Kidney glomerular epithelial cell (primary cell): ENCODE results near the gene VWA2.

Source experiments
- DNase-seq: peaks from one replicate; lab custom pipeline; 2025; lab: John Stamatoyannopoulos, UW

VWA2 gene

DNA sequence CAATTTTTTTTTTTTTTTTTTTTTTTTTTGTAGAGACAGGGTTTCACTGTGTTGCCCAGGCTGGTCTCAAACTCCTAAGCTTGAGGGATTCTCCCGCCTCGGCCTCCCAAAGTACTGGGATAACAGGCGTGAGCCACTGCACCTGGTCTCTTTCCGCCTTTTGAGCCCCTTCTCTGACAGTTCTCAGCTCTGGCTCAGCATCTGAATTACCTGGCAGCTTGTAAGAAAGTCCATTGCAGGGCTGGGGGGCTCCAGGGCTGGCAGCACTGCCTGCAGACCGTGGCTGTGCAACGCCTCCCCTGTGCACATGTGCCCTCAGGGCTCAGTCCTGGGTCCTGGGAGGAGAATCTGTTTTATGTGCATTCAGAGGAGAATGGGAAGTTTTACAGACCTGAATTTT lies 37.6 kb downstream of the VWA2 start:
- DNase-seq: no peak

GRCh38 chr10:114278140-114278883 lies 39.3 kb downstream of the VWA2 start:
- DNase-seq: no peak

DNA sequence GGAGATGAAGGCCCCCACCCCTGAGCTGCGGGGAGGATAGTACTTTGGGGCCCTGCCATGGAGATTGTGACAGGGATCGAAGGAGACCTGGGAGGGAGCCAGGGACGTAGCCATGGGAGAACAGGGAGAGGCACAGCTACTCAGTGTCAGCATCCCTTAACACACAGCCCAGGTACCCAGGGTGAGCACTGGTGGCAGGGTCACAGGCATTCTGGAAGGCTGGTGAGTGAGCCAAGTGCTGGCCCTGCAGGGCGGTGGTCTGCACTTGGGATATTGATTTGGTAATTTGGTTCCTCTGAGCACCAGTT lies 39.8 kb downstream of the VWA2 start:
- no peak for DNase-seq

DNA sequence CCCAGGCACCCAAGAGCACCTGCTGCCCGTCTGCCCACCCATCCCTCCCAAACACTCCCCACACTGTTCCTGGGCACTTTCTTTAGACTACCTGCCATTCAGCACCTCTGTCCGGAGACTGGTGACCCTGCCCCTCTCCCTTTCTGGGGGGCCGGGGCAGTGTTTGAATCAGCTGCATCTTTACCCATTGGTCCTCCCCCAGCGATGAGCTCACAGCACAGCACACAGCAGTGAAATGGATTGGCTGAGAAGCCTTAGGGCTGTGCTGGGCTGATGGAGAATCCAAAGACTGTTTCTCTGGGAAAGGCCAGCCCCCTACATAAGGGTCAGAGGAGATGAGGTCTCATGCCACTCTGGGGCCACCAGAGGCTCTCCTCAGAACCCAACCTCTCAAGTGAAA lies 40.2 kb downstream of the VWA2 start:
- no peak for DNase-seq

- DNase-seq: no peak
These were observed 41.0 kb downstream of the VWA2 start for GRCh38 chr10:114279901-114280644.

- DNase-seq: no peak
These were observed 42.0 kb downstream of the VWA2 start for GRCh38 chr10:114281006-114281405.

- no peak for DNase-seq
These were observed 42.4 kb downstream of the VWA2 start for GRCh38 chr10:114281461-114281860.

DNA sequence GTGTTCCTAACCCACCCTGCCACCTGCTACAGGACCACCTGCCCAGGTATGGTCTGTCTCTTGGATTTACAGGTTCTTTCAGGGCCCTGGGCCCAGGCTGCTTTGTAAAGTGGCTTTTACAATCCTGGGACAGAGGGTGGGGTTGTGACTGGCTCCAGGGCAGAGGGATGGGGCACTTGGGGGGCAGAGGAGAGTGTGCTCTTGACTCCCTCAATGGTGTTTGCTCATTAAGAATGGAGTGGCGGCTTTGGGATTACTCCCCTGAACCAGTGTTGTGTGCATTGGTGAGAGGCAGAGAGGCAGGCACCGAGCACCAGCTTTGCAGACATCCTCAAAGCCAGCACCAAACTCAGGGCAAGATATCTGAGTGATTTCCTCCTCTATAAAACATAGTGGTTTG lies 43.5 kb downstream of the VWA2 start:
- no peak for DNase-seq

DNA sequence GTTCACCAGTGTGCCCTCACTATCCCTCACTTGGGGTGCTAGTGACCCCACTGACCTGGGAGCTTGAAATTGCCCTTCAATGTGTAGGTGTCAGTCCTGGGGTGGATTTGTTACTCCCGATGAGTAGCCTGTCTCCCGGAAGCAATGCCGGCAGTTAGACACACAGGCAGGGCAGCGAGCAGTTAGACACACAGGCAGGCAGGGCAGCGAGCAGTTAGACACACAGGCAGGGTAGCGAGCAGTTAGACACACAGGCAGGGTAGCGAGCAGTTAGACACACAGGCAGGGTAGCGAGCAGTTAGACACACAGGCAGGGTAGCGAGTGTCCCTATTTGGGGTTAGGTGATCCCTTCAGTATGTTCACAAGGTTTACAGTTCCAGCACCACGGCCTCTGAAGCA lies 44.0 kb downstream of the VWA2 start:
- no peak for DNase-seq

DNA sequence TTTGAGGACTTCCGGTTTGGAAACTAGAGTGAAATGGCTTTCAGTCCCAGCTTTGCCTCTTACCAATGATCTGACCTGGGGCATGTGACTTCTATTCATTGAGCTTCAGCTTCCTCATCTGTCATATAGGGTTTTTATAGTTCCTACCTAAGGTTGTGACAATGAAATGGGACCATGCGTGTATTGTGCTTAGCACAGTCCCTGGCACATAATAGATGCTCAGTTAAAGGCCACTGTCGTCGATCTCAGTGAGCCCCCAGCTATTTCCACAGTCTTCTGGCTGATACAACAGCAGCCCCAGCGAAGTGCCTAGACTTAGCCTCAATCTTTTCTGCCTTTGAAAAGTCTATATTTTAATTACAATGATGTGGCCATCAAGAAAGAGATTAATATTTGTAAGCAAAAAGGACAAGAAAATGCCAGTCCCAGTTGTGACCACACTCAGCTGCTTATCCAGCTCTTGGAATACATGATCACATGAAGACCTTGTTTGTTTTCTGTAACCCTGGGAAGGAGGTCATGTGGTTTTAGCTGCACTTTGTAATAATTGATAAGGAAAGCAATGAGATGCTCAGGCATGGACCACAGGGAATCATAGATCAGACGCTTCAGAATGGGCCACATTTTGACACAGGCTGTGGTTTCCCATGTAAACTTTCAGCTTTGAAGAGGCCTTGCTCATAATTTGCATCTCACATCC lies 44.6 kb downstream of the VWA2 start:
- no peak for DNase-seq

GRCh38 chr10:114284346-114285071 lies 45.5 kb downstream of the VWA2 start:
- no peak for DNase-seq

GRCh38 chr10:114285961-114286441 lies 46.9 kb downstream of the VWA2 start:
- DNase-seq: no peak

GRCh38 chr10:114286921-114287320 lies 47.9 kb downstream of the VWA2 start:
- no peak for DNase-seq

GRCh38 chr10:114288424-114289095 lies 49.5 kb downstream of the VWA2 start:
- DNase-seq: no peak

DNA sequence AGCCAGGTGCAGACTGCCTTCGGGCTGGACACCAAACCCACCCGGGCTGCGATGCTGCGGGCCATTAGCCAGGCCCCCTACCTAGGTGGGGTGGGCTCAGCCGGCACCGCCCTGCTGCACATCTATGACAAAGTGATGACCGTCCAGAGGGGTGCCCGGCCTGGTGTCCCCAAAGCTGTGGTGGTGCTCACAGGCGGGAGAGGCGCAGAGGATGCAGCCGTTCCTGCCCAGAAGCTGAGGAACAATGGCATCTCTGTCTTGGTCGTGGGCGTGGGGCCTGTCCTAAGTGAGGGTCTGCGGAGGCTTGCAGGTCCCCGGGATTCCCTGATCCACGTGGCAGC lies 50.0 kb downstream of the VWA2 start:
- DNase-seq: no peak

DNA sequence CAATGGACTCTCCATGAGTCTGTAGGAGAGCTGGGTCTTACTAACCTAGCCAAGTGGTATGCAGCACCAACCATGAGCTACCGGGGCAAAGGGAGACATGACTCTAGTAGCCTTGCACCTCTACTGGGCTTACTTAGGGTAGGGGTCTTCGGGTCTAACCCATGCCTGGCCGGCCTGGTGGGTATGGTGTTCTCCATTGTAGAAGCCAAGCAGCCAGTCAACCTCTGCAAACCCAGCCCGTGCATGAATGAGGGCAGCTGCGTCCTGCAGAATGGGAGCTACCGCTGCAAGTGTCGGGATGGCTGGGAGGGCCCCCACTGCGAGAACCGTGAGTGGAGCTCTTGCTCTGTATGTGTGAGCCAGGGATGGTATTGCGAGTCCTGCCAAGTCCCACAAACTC lies 51.0 kb downstream of the VWA2 start:
- no peak for DNase-seq

DNA sequence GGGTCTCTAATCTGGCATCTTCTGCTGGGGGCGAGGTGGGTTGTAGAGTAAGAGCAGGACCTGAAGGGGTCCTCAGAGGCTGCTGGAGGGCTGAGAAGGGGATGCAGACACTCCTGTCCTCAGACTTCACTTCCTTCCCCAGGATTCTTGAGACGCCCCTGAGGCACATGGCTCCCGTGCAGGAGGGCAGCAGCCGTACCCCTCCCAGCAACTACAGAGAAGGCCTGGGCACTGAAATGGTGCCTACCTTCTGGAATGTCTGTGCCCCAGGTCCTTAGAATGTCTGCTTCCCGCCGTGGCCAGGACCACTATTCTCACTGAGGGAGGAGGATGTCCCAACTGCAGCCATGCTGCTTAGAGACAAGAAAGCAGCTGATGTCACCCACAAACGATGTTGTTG lies 52.0 kb downstream of the VWA2 start:
- no peak for DNase-seq

DNA sequence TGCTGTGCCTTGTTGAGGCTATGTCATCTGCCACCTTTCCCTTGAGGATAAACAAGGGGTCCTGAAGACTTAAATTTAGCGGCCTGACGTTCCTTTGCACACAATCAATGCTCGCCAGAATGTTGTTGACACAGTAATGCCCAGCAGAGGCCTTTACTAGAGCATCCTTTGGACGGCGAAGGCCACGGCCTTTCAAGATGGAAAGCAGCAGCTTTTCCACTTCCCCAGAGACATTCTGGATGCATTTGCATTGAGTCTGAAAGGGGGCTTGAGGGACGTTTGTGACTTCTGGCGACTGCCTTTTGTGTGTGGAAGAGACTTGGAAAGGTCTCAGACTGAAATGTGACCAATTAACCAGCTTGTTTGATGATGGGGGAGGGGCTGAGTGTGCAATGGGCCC lies 52.5 kb downstream of the VWA2 start:
- DNase-seq: no peak

GRCh38 chr10:114293075-114293474 lies 54.0 kb downstream of the VWA2 start:
- DNase-seq: no peak

DNA sequence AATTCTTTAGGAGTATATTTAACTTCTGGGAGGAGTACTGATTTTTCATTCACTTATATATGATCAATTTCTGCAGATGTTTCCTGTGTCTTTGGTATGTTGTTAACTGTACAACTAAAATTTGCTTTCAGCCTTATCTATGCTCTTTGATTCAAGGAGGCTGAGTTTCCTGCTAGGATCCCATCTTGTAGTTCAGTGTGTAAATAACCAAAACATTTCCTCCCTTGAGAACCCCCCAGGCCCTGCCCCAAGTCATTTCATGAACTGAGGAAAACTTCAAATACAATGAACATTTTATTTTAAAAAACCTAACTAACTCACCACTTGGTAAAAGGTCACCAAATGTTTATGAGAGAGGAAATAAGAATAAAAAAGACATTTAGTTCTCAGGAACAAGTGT lies 55.5 kb downstream of the VWA2 start:
- DNase-seq: no peak

GRCh38 chr10:114295393-114295792 lies 56.3 kb downstream of the VWA2 start:
- DNase-seq: no peak

GRCh38 chr10:114297136-114297705 lies 58.2 kb downstream of the VWA2 start:
- no peak for DNase-seq
